Testis (tissue), 2 donors: Measurements from ENCODE around the gene UBE2V1.

Experiments used
- CTCF ChIP-seq, 3 experiments: fragments of 450-650 bp in 2 of 3; fragments of 200-600 bp in 1 of 3; sonication (generic) in 1 of 3; IDR thresholded peaks; one replicate each; pipeline ENCODE4 v1.5.1; 2016 to 2019; ENCODE audit warnings: antibody characterized with exemption in 3 of 3, mild to moderate bottlenecking in 2 of 3, moderate library complexity in 1 of 3
- POLR2A ChIP-seq: fragments of 450-650 bp; IDR thresholded peaks from one replicate; pipeline ENCODE4 v1.6.1; 2017; ENCODE audit warnings: antibody characterized with exemption, mild to moderate bottlenecking, moderate library complexity

GRCh38 chr20:50096237-50096636, 16.7 kb downstream of the UBE2V1 start:
- no peak for TF ChIP-seq CTCF (IDR thresholded peaks at IDR 0.05)
- no peak for TF ChIP-seq POLR2A
